Glutamatergic neuron (in vitro differentiated cells): Measurements from ENCODE around the gene ENTPD8. TPM values are rescaled to one million over a fixed set of nuclear protein-coding genes. Genes with fewer than 3 reads are reported as not detected.
A peak's percentile ranks its signal among the peaks of the same experiment; 100 is the strongest.

ENCODE experiments used
- DNase-seq: peaks from one replicate; pipeline ENCODE4 v3.0.0; 2022
- H3K27ac Mint-ChIP-seq: one replicate; pipeline ENCODE4 v1.8.0; 2020; ENCODE audit warnings: mild to moderate bottlenecking, mixed read lengths, inconsistent platforms; ENCODE audit not compliant: unreplicated experiment
- H3K27me3 Mint-ChIP-seq: one replicate; pipeline ENCODE4 v1.8.0; 2020; ENCODE audit warnings: mild to moderate bottlenecking, moderate library complexity, mixed read lengths, inconsistent platforms; ENCODE audit not compliant: unreplicated experiment
- H3K36me3 Mint-ChIP-seq: one replicate; pipeline ENCODE4 v1.8.0; 2020; ENCODE audit warnings: mild to moderate bottlenecking, mixed read lengths, inconsistent platforms; ENCODE audit not compliant: unreplicated experiment
- H3K4me1 Mint-ChIP-seq: one replicate; pipeline ENCODE4 v1.8.0; 2020; ENCODE audit warnings: mild to moderate bottlenecking, low read depth, mixed read lengths, inconsistent platforms; ENCODE audit not compliant: unreplicated experiment
- H3K4me3 Mint-ChIP-seq: one replicate; pipeline ENCODE4 v1.8.0; 2020; ENCODE audit warnings: mild to moderate bottlenecking, mixed read lengths, inconsistent platforms; ENCODE audit not compliant: unreplicated experiment
- H3K9me3 Mint-ChIP-seq: one replicate; pipeline ENCODE4 v1.8.0; 2020; ENCODE audit warnings: mild to moderate bottlenecking, moderate library complexity, mixed read lengths, inconsistent platforms; ENCODE audit not compliant: unreplicated experiment
- CTCF ChIP-seq: fragments of 200-600 bp; sonication (generic); IDR thresholded peaks from one replicate; pipeline ENCODE4 v1.5.0; 2021; ENCODE audit not compliant: partially characterized antibody, unreplicated experiment
- total RNA-seq: library from RNA; stranded (reverse); fragmentation: NEBNext Ultra II Directional; extraction: Animal tissue kit (Norgen Biotek cat#: 25700); gene quantifications from one replicate; pipeline ENCODE4 v1.2.1, GENCODE V29; 2021; ENCODE audit not compliant: unreplicated experiment

ENTPD8 gene
- total RNA-seq, 1 donor from 2014 or later = 1.0 TPM

- no peak overlapping the region for H3K27ac Mint-ChIP-seq
- no peaks in the 10 kb centered on the region for H3K36me3 Mint-ChIP-seq
- peaks cover 7% of the 10 kb centered on the region for H3K9me3 Mint-ChIP-seq
- DNase-seq = no peak
- no peak for TF ChIP-seq CTCF
- peaks cover 9% of the 10 kb centered on the region for H3K27me3 Mint-ChIP-seq
- H3K4me1 Mint-ChIP-seq = peaks cover 18% of the 10 kb centered on the region
- H3K4me3 Mint-ChIP-seq = no peak overlapping the region
Measured at GRCh38 chr9:137484551-137485315, 43.6 kb upstream of the ENTPD8 start.

- H3K4me3 Mint-ChIP-seq = no peak overlapping the region
Measured at GRCh38 chr9:137482094-137482781, 41.1 kb upstream of the ENTPD8 start.

GRCh38 chr9:137480686-137481683 lies 39.8 kb upstream of the ENTPD8 start:
- no peak for TF ChIP-seq CTCF
- Mint-ChIP-seq H3K4me3 (no peak overlapping the region), H3K36me3 (peaks cover 4% of the 10 kb centered on the region), H3K27ac (no peak overlapping the region), H3K4me1 (peaks cover 9% of the 10 kb centered on the region), H3K9me3 (peaks cover 11% of the 10 kb centered on the region), H3K27me3 (peaks cover 11% of the 10 kb centered on the region)
- no peak for DNase-seq

More at GRCh38 chr9:137482094-137482781, 41.1 kb upstream of the ENTPD8 start:
- Mint-ChIP-seq H3K27ac (no peak overlapping the region), H3K36me3 (no peaks in the 10 kb centered on the region), H3K4me1 (peaks cover 11% of the 10 kb centered on the region), H3K27me3 (peaks cover 9% of the 10 kb centered on the region), H3K9me3 (peaks cover 9% of the 10 kb centered on the region)
- DNase-seq = peak; percentile 12
- TF ChIP-seq CTCF = no peak

GRCh38 chr9:137479892-137480685 lies 38.9 kb upstream of the ENTPD8 start:
- DNase-seq = no peak
- TF ChIP-seq CTCF = no peak
- Mint-ChIP-seq H3K4me3 (peak overlapping the region; percentile 77), H3K27ac (peak overlapping the region; percentile 91), H3K27me3 (peaks cover 11% of the 10 kb centered on the region), H3K9me3 (peaks cover 16% of the 10 kb centered on the region), H3K4me1 (peaks cover 9% of the 10 kb centered on the region), H3K36me3 (peaks cover 9% of the 10 kb centered on the region)
